GM19395 (cell line): ENCODE data around the gene RBM19.

Experiments
- ATAC-seq: cut with Tn5 transposase; IDR thresholded peaks from one replicate; pipeline ENCODE4 v1.9.1; 2021; ENCODE audit warnings: mild to moderate bottlenecking, moderate library complexity; ENCODE audit not compliant: unreplicated experiment

RBM19 gene

GRCh38 chr12:113889891-113890581 lies 76.1 kb downstream of the RBM19 start:
- no peak for ATAC-seq

GRCh38 chr12:113889076-113889475 lies 77.0 kb downstream of the RBM19 start:
- ATAC-seq: no peak

GRCh38 chr12:113888435-113888834 lies 77.7 kb downstream of the RBM19 start:
- no peak for ATAC-seq

- ATAC-seq: no peak
Observed at GRCh38 chr12:113887906-113888305, 78.2 kb downstream of the RBM19 start.

GRCh38 chr12:113886721-113887120 lies 79.4 kb downstream of the RBM19 start:
- ATAC-seq: no peak

- no peak for ATAC-seq
Observed at GRCh38 chr12:113884392-113884791, 81.7 kb downstream of the RBM19 start.

GRCh38 chr12:113882690-113883089 lies 83.4 kb downstream of the RBM19 start:
- no peak for ATAC-seq

GRCh38 chr12:113880988-113881962 lies 84.8 kb downstream of the RBM19 start:
- no peak for ATAC-seq

GRCh38 chr12:113880326-113880725 lies 85.8 kb downstream of the RBM19 start:
- no peak for ATAC-seq

GRCh38 chr12:113879658-113880057 lies 86.5 kb downstream of the RBM19 start:
- no peak for ATAC-seq

- no peak for ATAC-seq
Observed at GRCh38 chr12:113877607-113878006, 88.5 kb downstream of the RBM19 start.

GRCh38 chr12:113876160-113876559 lies 90.0 kb downstream of the RBM19 start:
- ATAC-seq: no peak

- no peak for ATAC-seq
Observed at GRCh38 chr12:113875691-113876090, 90.4 kb downstream of the RBM19 start.

- no peak for ATAC-seq
Observed at GRCh38 chr12:113874999-113875561, 91.0 kb downstream of the RBM19 start.

- no peak for ATAC-seq
Observed at GRCh38 chr12:113874326-113874725, 91.8 kb downstream of the RBM19 start.

- ATAC-seq: no peak
Observed at GRCh38 chr12:113873740-113874139, 92.4 kb downstream of the RBM19 start.

- ATAC-seq: no peak
Observed at GRCh38 chr12:113870890-113871289, 95.2 kb downstream of the RBM19 start.

GRCh38 chr12:113870035-113870434 lies 96.1 kb downstream of the RBM19 start:
- no peak for ATAC-seq

GRCh38 chr12:113868365-113868764 lies 97.8 kb downstream of the RBM19 start:
- ATAC-seq: no peak

- no peak for ATAC-seq
Observed at GRCh38 chr12:113867258-113867657, 98.9 kb downstream of the RBM19 start.

- no peak for ATAC-seq
Observed at GRCh38 chr12:113866496-113866895, 99.6 kb downstream of the RBM19 start.

GRCh38 chr12:113863455-113863845 lies 102.7 kb downstream of the RBM19 start:
- ATAC-seq: no peak
